ENCODE data around the gene CDC42BPA. TPM values are rescaled to one million over a fixed set of nuclear protein-coding genes. Genes with fewer than 3 reads are reported as not detected.

Gene CDC42BPA
- total RNA-seq, 1 experiment from 2014 or later, result 25.2 TPM

DNA sequence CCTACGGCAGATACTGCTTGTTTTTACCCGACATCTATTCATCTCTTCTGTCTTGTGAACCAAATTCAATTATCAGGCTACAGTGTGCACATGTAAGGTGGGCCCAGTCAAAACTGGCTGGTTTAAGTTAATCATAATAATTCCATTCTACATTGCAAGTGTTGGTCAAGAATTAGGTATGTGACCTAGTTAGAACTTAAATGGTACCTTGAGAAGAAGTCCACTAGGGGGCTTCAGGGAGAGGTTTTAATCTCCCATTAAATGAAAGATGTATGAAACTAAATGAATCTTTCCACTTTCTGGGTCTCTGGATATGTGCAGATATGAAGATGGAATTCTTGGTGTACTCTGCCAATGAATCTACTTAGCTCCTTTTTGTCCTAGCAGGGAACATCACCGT lies 187.1 kb downstream of the CDC42BPA start:
- Mint-ChIP-seq H3K9me3 (peaks cover 4% of the 10 kb centered on the region), H3K4me1 (peaks cover 2% of the 10 kb centered on the region), H3K27me3 (ENCODE audit: low read depth) (no peaks in the 10 kb centered on the region), H3K4me3 (no peak overlapping the region), H3K27ac (no peak overlapping the region), H3K36me3 (peaks cover 19% of the 10 kb centered on the region)
- TF ChIP-seq FOXJ3 (CRISPR knock-in tag; IDR thresholded peaks at IDR 0.05; ENCODE audit: borderline replicate concordance) (no peak), NFATC4 (CRISPR knock-in tag; IDR thresholded peaks at IDR 0.05) (no peak), ATF1 (CRISPR knock-in tag; IDR thresholded peaks at IDR 0.05) (no peak), JAZF1 (CRISPR knock-in tag; IDR thresholded peaks at IDR 0.05) (no peak), JUN (CRISPR knock-in tag; IDR thresholded peaks at IDR 0.05) (no peak), GTF2I (CRISPR knock-in tag; conservative IDR thresholded peaks at IDR 0.05) (no peak), TEAD4 (CRISPR knock-in tag; IDR thresholded peaks at IDR 0.05) (no peak), SP1 (CRISPR knock-in tag; conservative IDR thresholded peaks at IDR 0.05) (no peak), TP53 (CRISPR knock-in tag; IDR thresholded peaks at IDR 0.05) (no peak), ELF4 (CRISPR knock-in tag; IDR thresholded peaks at IDR 0.05; ENCODE audit: low read depth) (no peak), KAT7 (CRISPR knock-in tag; IDR thresholded peaks at IDR 0.05; ENCODE audit: borderline replicate concordance) (no peak), ZNF671 (CRISPR knock-in tag; IDR thresholded peaks at IDR 0.05) (no peak)
- TF ChIP-seq, protein P1, sequence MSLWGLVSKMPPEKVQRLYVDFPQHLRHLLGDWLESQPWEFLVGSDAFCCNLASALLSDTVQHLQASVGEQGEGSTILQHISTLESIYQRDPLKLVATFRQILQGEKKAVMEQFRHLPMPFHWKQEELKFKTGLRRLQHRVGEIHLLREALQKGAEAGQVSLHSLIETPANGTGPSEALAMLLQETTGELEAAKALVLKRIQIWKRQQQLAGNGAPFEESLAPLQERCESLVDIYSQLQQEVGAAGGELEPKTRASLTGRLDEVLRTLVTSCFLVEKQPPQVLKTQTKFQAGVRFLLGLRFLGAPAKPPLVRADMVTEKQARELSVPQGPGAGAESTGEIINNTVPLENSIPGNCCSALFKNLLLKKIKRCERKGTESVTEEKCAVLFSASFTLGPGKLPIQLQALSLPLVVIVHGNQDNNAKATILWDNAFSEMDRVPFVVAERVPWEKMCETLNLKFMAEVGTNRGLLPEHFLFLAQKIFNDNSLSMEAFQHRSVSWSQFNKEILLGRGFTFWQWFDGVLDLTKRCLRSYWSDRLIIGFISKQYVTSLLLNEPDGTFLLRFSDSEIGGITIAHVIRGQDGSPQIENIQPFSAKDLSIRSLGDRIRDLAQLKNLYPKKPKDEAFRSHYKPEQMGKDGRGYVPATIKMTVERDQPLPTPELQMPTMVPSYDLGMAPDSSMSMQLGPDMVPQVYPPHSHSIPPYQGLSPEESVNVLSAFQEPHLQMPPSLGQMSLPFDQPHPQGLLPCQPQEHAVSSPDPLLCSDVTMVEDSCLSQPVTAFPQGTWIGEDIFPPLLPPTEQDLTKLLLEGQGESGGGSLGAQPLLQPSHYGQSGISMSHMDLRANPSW (CRISPR knock-in tag; conservative IDR thresholded peaks at IDR 0.05; ENCODE audit: low read depth), result no peak
- TF ChIP-seq, protein P2, sequence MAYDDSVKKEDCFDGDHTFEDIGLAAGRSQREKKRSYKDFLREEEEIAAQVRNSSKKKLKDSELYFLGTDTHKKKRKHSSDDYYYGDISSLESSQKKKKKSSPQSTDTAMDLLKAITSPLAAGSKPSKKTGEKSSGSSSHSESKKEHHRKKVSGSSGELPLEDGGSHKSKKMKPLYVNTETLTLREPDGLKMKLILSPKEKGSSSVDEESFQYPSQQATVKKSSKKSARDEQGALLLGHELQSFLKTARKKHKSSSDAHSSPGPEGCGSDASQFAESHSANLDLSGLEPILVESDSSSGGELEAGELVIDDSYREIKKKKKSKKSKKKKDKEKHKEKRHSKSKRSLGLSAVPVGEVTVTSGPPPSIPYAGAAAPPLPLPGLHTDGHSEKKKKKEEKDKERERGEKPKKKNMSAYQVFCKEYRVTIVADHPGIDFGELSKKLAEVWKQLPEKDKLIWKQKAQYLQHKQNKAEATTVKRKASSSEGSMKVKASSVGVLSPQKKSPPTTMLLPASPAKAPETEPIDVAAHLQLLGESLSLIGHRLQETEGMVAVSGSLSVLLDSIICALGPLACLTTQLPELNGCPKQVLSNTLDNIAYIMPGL (CRISPR knock-in tag; IDR thresholded peaks at IDR 0.05), result no peak
- TF ChIP-seq, protein P3, sequence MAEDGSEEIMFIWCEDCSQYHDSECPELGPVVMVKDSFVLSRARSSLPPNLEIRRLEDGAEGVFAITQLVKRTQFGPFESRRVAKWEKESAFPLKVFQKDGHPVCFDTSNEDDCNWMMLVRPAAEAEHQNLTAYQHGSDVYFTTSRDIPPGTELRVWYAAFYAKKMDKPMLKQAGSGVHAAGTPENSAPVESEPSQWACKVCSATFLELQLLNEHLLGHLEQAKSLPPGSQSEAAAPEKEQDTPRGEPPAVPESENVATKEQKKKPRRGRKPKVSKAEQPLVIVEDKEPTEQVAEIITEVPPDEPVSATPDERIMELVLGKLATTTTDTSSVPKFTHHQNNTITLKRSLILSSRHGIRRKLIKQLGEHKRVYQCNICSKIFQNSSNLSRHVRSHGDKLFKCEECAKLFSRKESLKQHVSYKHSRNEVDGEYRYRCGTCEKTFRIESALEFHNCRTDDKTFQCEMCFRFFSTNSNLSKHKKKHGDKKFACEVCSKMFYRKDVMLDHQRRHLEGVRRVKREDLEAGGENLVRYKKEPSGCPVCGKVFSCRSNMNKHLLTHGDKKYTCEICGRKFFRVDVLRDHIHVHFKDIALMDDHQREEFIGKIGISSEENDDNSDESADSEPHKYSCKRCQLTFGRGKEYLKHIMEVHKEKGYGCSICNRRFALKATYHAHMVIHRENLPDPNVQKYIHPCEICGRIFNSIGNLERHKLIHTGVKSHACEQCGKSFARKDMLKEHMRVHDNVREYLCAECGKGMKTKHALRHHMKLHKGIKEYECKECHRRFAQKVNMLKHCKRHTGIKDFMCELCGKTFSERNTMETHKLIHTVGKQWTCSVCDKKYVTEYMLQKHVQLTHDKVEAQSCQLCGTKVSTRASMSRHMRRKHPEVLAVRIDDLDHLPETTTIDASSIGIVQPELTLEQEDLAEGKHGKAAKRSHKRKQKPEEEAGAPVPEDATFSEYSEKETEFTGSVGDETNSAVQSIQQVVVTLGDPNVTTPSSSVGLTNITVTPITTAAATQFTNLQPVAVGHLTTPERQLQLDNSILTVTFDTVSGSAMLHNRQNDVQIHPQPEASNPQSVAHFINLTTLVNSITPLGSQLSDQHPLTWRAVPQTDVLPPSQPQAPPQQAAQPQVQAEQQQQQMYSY (CRISPR knock-in tag; IDR thresholded peaks at IDR 0.05), result no peak
- TF ChIP-seq, protein P4, sequence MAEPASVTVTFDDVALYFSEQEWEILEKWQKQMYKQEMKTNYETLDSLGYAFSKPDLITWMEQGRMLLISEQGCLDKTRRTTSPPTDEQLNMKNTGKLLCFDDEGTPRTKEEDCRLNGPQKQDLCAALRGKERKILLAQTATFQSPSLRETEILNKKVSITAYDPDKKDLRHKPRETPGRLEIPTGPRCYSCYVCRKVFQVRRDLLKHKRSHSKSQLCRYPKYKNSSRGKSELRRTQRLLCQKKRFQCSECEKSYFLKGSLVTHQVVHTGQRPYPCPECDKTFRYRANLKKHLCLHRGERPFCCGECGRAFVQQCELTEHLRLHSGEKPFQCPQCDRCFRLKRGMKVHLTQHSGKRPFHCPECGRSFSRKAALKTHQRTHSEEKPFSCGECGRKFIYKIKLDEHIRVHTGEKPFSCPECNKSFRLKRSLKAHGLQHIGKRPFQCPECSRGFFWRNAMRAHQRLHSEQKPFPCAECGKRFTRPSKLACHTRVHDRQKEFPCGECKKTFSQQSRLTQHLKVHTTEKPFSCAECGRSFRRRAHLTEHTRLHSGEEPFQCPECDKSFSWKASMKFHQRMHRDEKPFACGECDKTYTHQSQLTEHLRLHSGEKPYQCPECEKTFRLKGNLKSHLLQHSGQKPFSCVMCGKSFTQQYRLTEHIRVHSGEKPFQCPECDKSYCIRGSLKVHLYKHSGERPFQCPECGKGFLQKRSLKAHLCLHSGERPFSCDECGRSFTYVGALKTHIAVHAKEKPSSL (CRISPR knock-in tag; conservative IDR thresholded peaks at IDR 0.05), result no peak
- TF ChIP-seq, protein P5, sequence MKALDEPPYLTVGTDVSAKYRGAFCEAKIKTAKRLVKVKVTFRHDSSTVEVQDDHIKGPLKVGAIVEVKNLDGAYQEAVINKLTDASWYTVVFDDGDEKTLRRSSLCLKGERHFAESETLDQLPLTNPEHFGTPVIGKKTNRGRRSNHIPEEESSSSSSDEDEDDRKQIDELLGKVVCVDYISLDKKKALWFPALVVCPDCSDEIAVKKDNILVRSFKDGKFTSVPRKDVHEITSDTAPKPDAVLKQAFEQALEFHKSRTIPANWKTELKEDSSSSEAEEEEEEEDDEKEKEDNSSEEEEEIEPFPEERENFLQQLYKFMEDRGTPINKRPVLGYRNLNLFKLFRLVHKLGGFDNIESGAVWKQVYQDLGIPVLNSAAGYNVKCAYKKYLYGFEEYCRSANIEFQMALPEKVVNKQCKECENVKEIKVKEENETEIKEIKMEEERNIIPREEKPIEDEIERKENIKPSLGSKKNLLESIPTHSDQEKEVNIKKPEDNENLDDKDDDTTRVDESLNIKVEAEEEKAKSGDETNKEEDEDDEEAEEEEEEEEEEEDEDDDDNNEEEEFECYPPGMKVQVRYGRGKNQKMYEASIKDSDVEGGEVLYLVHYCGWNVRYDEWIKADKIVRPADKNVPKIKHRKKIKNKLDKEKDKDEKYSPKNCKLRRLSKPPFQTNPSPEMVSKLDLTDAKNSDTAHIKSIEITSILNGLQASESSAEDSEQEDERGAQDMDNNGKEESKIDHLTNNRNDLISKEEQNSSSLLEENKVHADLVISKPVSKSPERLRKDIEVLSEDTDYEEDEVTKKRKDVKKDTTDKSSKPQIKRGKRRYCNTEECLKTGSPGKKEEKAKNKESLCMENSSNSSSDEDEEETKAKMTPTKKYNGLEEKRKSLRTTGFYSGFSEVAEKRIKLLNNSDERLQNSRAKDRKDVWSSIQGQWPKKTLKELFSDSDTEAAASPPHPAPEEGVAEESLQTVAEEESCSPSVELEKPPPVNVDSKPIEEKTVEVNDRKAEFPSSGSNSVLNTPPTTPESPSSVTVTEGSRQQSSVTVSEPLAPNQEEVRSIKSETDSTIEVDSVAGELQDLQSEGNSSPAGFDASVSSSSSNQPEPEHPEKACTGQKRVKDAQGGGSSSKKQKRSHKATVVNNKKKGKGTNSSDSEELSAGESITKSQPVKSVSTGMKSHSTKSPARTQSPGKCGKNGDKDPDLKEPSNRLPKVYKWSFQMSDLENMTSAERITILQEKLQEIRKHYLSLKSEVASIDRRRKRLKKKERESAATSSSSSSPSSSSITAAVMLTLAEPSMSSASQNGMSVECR (CRISPR knock-in tag; IDR thresholded peaks at IDR 0.05; ENCODE audit: borderline replicate concordance), result no peak
- TF ChIP-seq, protein P6, sequence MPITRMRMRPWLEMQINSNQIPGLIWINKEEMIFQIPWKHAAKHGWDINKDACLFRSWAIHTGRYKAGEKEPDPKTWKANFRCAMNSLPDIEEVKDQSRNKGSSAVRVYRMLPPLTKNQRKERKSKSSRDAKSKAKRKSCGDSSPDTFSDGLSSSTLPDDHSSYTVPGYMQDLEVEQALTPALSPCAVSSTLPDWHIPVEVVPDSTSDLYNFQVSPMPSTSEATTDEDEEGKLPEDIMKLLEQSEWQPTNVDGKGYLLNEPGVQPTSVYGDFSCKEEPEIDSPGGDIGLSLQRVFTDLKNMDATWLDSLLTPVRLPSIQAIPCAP (CRISPR knock-in tag; IDR thresholded peaks at IDR 0.05), result no peak
- TF ChIP-seq, protein P7, sequence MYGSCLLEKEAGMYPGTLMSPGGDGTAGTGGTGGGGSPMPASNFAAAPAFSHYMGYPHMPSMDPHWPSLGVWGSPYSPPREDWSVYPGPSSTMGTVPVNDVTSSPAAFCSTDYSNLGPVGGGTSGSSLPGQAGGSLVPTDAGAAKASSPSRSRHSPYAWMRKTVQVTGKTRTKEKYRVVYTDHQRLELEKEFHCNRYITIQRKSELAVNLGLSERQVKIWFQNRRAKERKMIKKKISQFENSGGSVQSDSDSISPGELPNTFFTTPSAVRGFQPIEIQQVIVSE (CRISPR knock-in tag; IDR thresholded peaks at IDR 0.05; ENCODE audit: borderline replicate concordance), result no peak
- CTCF ChIA-PET, result no interaction called here
- POLR2A ChIA-PET, result no interaction called here
- ATAC-seq (no peak; the same call in 1 of the 2 replicates), DNase-seq (ENCODE audit: low spot score) (no peak)
